OCI-LY3 (cell line): Measurements from ENCODE around the gene TMCO1.

ENCODE experiments used
- CTCF ChIP-seq: fragments of 200-600, 300-600 bp; sonication (generic); IDR thresholded peaks from 2 replicates; pipeline ENCODE4 v1.5.1; 2014; ENCODE audit warnings: antibody characterized with exemption, low read length, low read depth
- EZH2phosphoT487 ChIP-seq: fragments of 200-600 bp; shearing (Covaris generic); IDR thresholded peaks from 2 replicates; pipeline ENCODE4 v1.6.1; 2018; ENCODE audit warnings: antibody characterized with exemption, mixed run types, low read depth

DNA sequence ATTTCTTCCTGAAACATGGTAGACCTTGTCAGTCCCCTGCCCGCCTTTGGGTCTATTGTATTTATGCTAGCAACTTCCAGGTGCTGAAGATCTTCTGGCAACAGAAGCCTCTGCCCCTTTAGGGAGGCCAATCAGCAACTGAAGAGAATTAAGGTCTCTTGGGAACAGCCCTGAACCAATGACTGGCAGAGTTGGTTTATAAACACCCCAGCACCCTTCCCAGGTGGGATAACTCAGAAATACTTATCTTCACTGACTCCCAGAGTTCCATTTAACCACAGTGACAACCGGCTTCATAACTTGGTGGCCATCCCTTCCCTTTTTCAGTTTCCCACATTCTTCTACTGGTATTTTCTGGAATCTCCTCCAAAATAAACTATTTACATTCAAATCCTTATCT, 27.2 kb upstream of the TMCO1 start:
- TF ChIP-seq CTCF = no peak
- no peak for TF ChIP-seq EZH2phosphoT487
